Stimulated activated naive B cell treated with anti-CD40 and anti-IgM and Interleukin-4, amounts not matched to agents 10 μg/mL and 1 μg/mL and 100 μg/mL, for 72 hours (primary cell): ENCODE measurements around the gene AZGP1.
"Not testable (repeated sequence)": the region's sequence is repeated elsewhere in the genome, so short reads cannot be mapped to it uniquely, and the experiment has no call there.

Experiments used
- ATAC-seq, 2 donors: fragments of 150-1000 bp; cut with Tn5 transposase; replicated peaks; 2 replicates each; pipeline ENCODE4 v1.10.0; 2021; ENCODE audit warnings: moderate library complexity in 1 of 2
- DNase-seq: peaks from one replicate; pipeline ENCODE4 v3.0.0; 2021
- H3K27ac Mint-ChIP-seq: one replicate; pipeline ENCODE4 v1.8.0; 2022; ENCODE audit warnings: mild to moderate bottlenecking, mixed read lengths
- H3K27me3 Mint-ChIP-seq, 2 donors: one replicate each; pipeline ENCODE4 v1.8.0; 2022; ENCODE audit warnings: mixed read lengths in 2 of 2
- H3K36me3 Mint-ChIP-seq, 2 donors: one replicate each; pipeline ENCODE4 v1.8.0; 2022; ENCODE audit warnings: mixed read lengths in 2 of 2, mild to moderate bottlenecking in 1 of 2
- H3K4me1 Mint-ChIP-seq, 2 donors: one replicate each; pipeline ENCODE4 v1.8.0; 2022; ENCODE audit warnings: mixed read lengths in 2 of 2, mild to moderate bottlenecking in 1 of 2
- H3K4me3 Mint-ChIP-seq, 2 donors: one replicate each; pipeline ENCODE4 v1.8.0; 2022; ENCODE audit warnings: mild to moderate bottlenecking in 2 of 2, mixed read lengths in 2 of 2, moderate library complexity in 1 of 2
- H3K9me3 Mint-ChIP-seq, 2 donors: one replicate each; pipeline ENCODE4 v1.8.0; 2022; ENCODE audit warnings: mixed read lengths in 2 of 2, mild to moderate bottlenecking in 1 of 2

Gene AZGP1

DNA sequence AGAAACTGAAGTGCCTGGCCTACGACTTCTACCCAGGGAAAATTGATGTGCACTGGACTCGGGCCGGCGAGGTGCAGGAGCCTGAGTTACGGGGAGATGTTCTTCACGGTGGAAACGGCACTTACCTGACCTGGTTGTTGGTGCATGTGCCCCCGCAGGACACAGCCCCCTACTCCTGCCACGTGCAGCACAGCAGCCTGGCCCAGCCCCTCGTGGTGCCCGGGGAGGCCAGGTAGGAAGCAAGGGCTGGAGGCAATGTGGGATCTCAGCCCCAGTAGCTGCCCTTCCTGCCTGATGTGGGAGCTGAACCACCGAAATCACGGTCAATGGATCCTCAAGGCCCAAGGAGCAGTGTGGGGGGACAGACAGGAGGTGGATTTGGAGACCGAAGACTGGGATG is 11.5 kb upstream of the AZGP1 start:
- ATAC-seq, H3K4me3 Mint-ChIP-seq, H3K4me1 Mint-ChIP-seq, H3K9me3 Mint-ChIP-seq, DNase-seq, H3K36me3 Mint-ChIP-seq, H3K27ac Mint-ChIP-seq: not testable (repeated sequence)
- H3K27me3 Mint-ChIP-seq, result peaks cover 32 to 65% of the 10 kb centered on the region in 2 donors

DNA sequence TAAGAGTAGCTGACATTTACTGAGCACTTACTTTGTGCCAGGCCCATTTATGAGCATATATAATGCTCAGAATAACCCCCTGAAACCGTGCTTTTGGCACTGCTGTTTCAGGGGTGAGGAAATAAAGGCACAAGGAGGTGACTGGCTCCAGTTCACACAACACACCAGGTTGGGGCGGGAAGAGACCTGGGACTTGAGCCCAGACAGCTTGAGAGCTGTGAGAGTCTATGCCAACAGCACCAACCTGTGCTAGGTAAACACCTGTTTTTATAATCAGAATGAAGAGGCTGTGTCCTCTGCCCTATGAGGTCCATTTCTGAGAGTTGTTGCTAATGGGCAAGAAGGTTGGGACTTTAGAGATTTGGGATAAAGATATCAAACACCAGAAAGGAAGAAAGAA is 8.8 kb upstream of the AZGP1 start:
- Mint-ChIP-seq H3K27ac (no peak overlapping the region), H3K4me3 (no peak overlapping the region), H3K36me3 (no peaks in the 10 kb centered on the region), H3K9me3 (peaks cover 0 to 2% of the 10 kb centered on the region in 2 donors), H3K27me3 (peaks cover 32 to 67% of the 10 kb centered on the region in 2 donors), H3K4me1 (peaks cover 1 to 4% of the 10 kb centered on the region in 2 donors)
- DNase-seq (no peak), ATAC-seq (no peak)

DNA sequence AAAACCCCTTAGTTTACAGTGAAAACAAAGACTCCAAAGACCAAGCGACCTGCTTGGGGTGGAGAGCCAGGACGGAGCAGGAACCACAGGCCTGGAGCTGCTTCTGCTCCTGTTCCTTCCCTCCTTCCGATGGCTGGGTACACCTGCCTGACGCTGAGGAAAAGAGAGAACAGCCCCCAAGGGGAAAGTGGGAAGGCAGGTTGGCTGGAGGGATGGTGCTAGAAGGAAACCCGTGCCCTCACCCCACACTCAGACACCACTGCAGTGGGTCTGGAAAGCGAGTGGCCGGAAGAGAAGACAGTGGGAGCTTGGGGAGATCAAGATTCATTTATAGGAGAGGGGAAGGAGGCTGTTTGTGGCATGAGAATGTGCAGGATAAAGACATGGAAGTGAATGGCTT is 5.2 kb upstream of the AZGP1 start:
- H3K4me3 Mint-ChIP-seq, ATAC-seq, H3K27ac Mint-ChIP-seq, H3K9me3 Mint-ChIP-seq, H3K4me1 Mint-ChIP-seq, DNase-seq, H3K36me3 Mint-ChIP-seq: not testable (repeated sequence)
- H3K27me3 Mint-ChIP-seq, result peaks cover 27 to 56% of the 10 kb centered on the region in 2 donors

DNA sequence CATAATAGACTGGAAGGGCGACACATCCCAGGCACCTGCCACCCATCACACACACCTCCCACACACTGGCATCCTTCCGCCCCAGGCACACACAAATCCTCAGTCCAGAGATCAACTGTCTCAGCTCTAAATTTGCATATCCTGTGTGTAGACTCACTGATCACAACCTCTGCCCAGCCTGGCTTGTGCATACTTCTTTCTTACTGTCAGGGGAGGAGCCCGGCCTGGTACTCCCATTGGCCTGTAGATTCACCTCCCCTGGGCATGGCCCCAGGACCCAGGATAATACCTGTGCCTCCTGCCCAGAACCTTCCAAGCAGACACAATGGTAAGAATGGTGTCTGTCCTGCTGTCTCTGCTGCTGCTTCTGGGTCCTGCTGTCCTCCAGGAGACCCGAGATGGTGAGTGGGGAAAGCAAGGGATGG is 4.6 kb upstream of the AZGP1 start:
- ATAC-seq, result peak; percentile 27 to 34
- H3K36me3 Mint-ChIP-seq, H3K4me1 Mint-ChIP-seq, DNase-seq, H3K9me3 Mint-ChIP-seq, H3K4me3 Mint-ChIP-seq: not testable (repeated sequence)
- Mint-ChIP-seq H3K27me3 (peaks cover 34 to 56% of the 10 kb centered on the region in 2 donors), H3K27ac (peak overlapping the region; percentile 38)

DNA sequence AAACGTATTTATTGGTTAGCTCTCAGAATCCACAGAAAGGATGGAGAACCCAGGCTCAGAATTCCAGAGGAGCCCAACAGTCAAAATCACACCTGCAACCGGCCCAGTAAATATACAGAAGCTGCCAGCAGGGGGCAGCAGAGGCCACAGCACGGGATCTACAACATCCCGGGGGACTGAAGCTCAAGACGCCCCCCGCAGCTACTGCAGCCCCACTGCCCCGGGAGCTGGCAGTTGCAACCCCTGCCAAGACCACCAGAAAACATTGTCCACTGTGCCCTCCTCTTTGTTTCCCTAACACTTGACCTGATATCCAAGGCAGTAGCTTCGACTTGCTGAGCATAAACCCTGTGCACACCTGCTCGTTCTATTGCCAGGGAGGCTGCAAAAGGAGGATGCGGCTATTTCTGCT is 4.0 kb upstream of the AZGP1 start:
- DNase-seq (peak; percentile 20), ATAC-seq (peak; percentile 78 to 81)
- H3K9me3 Mint-ChIP-seq, H3K4me1 Mint-ChIP-seq, H3K36me3 Mint-ChIP-seq, H3K27ac Mint-ChIP-seq, H3K4me3 Mint-ChIP-seq: not testable (repeated sequence)
- peaks cover 38 to 59% of the 10 kb centered on the region in 2 donors for H3K27me3 Mint-ChIP-seq

DNA sequence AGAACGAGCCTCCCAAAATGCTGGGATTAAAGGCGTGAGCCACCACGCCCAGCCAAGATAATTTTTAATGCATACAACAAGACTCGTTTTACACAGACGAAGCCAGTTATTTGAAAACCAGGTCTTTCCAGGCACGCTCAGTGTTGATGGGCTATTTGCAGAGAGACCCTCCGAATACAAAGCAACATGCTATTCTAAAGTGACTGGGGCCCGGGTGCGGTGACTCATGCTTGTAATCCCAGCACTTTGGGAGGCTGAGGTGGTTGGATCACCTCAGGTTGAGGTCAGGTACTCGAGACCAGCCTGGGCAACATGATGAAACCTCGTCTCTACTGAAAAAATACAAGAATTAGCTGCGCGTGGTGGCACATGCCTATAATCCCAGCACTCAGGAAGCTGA is 795 bp upstream of the AZGP1 start:
- peaks cover 29 to 51% of the 10 kb centered on the region in 2 donors for H3K27me3 Mint-ChIP-seq
- H3K27ac Mint-ChIP-seq, result no peak overlapping the region
- DNase-seq (no peak), ATAC-seq (no peak)
- H3K9me3 Mint-ChIP-seq, result no peaks in the 10 kb centered on the region
- H3K4me1 Mint-ChIP-seq, result peaks cover 3 to 6% of the 10 kb centered on the region in 2 donors
- H3K4me3 Mint-ChIP-seq, result no peak overlapping the region
- no peaks in the 10 kb centered on the region for H3K36me3 Mint-ChIP-seq

DNA sequence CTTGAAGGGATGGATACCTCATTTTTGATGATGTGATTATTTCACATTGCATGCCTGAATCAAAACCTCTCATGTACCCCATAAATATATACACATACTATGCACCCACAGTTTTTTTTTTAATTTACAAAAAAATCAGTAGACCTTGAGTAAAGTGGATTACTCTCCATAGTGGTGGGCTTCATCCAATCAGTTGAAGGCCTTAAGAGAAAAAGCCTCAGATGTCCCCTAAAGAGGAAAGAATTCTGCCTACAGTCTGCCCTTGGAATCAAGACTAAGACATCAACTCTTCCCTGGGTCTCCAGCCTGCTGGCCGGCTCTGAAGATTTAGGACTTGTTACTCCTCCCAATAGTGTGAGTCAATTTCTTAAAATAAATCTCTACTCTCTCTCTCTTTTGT is 1.1 kb downstream of the AZGP1 start:
- DNase-seq (no peak), ATAC-seq (no peak)
- Mint-ChIP-seq H3K27ac (no peak overlapping the region), H3K36me3 (no peaks in the 10 kb centered on the region), H3K4me1 (peaks cover 3% of the 10 kb centered on the region in 2 donors), H3K9me3 (no peaks in the 10 kb centered on the region), H3K27me3 (peaks cover 41 to 57% of the 10 kb centered on the region in 2 donors), H3K4me3 (no peak overlapping the region)

DNA sequence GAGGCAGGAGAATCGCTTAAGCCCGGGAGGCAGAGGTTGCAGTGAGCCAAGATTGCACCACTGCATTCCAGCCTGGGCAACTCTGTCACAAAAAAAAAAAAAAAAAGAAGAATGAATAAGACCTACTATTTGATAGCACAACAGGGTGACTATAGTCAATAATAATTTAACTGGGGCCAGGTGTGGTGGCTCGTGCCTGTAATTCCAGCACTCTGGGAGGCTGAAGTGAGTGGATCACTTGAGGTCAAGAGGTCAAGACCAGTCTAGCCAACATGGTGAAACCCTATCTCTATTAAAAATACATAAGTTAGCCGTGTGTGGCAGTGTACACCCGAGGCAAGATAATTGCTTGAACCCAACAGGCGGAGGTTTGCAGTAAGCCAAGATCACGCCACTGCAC is 2.0 kb downstream of the AZGP1 start:
- ATAC-seq, H3K4me1 Mint-ChIP-seq, H3K9me3 Mint-ChIP-seq, H3K4me3 Mint-ChIP-seq, DNase-seq, H3K36me3 Mint-ChIP-seq, H3K27ac Mint-ChIP-seq: not testable (repeated sequence)
- H3K27me3 Mint-ChIP-seq, result peaks cover 41 to 50% of the 10 kb centered on the region in 2 donors

DNA sequence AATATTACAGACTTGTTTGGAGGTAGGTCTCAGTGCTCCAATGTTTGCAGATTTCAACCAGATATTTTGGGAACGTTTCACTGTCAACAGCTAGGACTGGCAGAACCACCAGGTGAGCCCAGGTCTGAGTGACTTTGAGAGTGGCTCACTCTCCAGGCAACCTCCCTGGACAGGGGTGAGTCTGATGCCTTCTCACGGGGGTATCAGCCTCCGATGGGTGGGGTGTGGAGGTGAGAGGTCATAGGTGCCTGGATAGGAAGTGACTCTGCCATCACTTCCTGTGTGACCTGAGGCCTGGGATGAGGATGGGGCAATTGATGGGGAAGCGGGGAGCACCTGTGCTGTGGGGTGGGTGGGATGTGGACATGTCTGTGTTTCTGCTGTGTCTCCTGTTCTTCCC is 4.6 kb downstream of the AZGP1 start:
- no peaks in the 10 kb centered on the region for H3K9me3 Mint-ChIP-seq
- no peaks in the 10 kb centered on the region for H3K4me1 Mint-ChIP-seq
- ATAC-seq (no peak), DNase-seq (no peak)
- no peaks in the 10 kb centered on the region for H3K36me3 Mint-ChIP-seq
- H3K27me3 Mint-ChIP-seq, result peaks cover 41 to 55% of the 10 kb centered on the region in 2 donors
- no peak overlapping the region for H3K27ac Mint-ChIP-seq
- no peak overlapping the region for H3K4me3 Mint-ChIP-seq

DNA sequence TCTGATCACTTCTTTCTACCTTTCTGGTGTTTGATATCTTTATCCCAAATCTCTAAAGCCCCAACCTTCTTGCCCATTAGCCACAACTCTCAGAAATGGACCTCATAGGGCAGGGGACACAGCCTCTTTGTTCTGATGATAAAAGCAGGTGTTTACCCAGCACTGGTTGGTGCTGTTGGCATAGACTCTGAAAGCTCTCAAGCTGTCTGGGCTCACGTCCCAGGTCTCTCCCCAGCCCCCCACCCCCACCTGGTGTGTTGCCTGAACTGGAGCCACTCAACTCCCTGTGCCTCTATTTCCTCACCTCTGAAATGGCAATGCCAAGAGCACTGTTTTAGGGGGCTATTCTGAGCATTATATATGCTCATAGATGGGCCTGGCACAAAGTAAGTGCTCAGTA is 6.0 kb downstream of the AZGP1 start:
- not testable (repeated sequence) for H3K36me3 Mint-ChIP-seq, H3K27ac Mint-ChIP-seq, H3K4me3 Mint-ChIP-seq, DNase-seq, ATAC-seq, H3K4me1 Mint-ChIP-seq, H3K9me3 Mint-ChIP-seq
- peaks cover 38 to 54% of the 10 kb centered on the region in 2 donors for H3K27me3 Mint-ChIP-seq

DNA sequence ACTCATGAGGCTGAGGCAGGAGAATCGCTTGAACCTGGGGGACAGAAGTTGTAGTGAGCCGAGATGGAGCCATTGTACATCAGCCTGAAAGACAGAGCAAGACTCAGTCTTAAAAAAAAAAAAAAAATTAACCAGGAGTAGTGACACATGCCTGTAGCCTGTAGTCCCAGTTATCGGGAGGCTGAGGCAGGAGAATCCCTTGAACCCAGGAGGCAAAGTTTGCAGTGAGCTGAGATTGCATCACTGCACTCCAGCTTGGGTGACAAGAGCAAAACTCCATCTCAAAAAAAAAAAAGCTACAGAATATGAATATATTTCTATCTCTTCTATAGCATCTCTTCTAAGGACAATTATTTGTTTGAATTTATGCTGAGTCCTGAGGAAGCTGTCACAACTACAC is 6.5 kb downstream of the AZGP1 start:
- H3K27ac Mint-ChIP-seq, result no peak overlapping the region

DNA sequence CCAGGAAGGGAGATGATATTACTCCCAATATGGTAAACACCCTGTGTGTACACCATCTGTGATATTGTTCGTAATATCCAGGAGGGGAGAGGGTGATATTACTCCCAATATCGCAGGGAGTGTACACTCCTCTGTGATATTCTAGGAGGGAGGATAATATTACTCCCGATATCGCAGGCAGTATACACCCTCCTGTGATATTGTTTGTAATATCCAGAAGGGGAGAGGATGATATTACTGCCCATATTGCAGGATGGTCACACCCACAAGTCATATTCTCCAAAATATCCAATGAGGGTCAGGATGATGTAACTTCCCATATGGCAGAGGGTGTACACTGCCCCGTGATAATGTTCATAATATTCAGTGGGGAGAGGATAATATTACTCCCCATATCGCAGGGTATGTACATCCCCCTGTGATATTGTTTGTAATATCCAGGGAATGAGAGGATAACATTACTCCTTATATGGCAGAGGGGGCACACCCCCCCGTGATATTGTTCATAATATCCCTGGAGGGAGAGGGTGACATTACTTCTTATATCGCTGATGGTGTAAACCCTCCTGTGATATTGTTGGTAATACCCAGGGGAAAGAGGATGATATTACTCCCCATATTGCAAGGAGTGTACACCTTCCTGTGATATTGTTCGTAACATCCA is 17.1 kb downstream of the AZGP1 start:
- H3K4me3 Mint-ChIP-seq, result no peak overlapping the region
- no peaks in the 10 kb centered on the region for H3K4me1 Mint-ChIP-seq
- no peak overlapping the region for H3K27ac Mint-ChIP-seq
- no peaks in the 10 kb centered on the region for H3K9me3 Mint-ChIP-seq
- DNase-seq (no peak), ATAC-seq (no peak)
- peaks cover 0 to 3% of the 10 kb centered on the region in 2 donors for H3K36me3 Mint-ChIP-seq
- peaks cover 59 to 73% of the 10 kb centered on the region in 2 donors for H3K27me3 Mint-ChIP-seq

More for the DNA sequence above, 6.5 kb downstream of the AZGP1 start:
- Mint-ChIP-seq H3K36me3 (no peaks in the 10 kb centered on the region), H3K9me3 (no peaks in the 10 kb centered on the region), H3K4me3 (no peak overlapping the region), H3K4me1 (no peaks in the 10 kb centered on the region), H3K27me3 (peaks cover 43 to 57% of the 10 kb centered on the region in 2 donors)
- ATAC-seq, result no peak
- DNase-seq, result no peak

DNA sequence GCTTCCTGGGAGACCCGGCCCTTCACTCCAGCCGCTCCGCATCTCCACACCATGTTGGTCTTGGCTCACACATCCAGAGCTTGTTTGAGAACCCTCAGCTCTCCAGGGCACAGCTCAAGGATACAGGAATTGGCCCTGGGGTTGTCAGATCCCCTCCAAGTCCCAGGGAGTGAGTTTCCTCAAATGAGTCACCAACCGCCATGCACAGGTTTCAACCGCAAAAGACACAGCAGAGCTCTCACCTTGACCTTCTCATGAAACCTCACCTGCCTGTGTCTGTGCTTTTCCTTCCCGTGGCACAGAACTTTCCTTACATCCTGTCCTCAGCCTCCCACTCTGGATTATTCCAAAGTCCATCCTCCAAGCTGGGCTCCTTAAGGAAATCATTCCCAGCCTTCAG is 20.6 kb downstream of the AZGP1 start:
- Mint-ChIP-seq H3K4me1 (no peaks in the 10 kb centered on the region), H3K27me3 (peaks cover 45 to 47% of the 10 kb centered on the region in 2 donors), H3K36me3 (peaks cover 0 to 3% of the 10 kb centered on the region in 2 donors), H3K27ac (no peak overlapping the region), H3K9me3 (peaks cover 0 to 6% of the 10 kb centered on the region in 2 donors), H3K4me3 (no peak overlapping the region)
- ATAC-seq, result no peak
- DNase-seq, result no peak

DNA sequence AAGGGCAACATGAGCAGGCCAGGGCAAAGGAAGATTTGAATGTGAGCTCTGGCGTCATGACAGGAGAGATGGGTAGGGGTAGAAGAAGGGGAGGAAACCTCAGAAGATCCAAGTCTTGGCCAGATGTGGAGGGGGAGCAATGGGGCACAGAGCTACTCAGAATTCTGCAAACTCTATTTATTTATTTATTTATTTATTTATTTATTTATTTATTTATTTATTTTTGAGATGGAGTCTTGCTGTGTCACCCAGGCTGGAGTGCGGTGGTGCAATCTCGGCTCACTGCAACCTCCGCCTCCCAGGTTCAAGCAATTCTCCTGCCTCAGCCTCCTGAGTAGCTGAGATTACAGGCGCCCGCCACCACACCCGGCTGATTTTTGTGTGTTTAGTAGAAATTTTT is 21.2 kb downstream of the AZGP1 start:
- H3K4me3 Mint-ChIP-seq, H3K27ac Mint-ChIP-seq: not testable (repeated sequence)

DNA sequence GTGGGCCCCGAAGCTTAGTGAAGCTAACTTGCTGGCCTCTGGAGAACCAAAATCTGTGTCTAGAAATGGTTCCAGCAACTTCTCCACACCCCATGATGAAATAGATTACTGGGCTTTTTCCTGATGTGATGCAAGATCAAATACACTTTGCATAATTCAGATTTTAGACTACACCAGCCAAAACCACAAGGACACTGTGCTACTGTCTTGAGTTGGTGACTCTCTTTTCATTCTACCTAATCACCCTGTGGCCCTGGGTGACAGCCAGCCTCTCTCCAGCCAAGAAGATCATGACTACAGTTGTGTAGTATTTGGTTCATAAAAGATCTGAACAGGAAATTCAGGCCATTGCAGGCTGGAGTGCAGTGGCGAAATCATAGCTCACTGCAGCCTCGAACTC is 22.2 kb downstream of the AZGP1 start:
- H3K27me3 Mint-ChIP-seq, result peaks cover 45 to 47% of the 10 kb centered on the region in 2 donors
- H3K36me3 Mint-ChIP-seq, result peaks cover 0 to 6% of the 10 kb centered on the region in 2 donors
- no peaks in the 10 kb centered on the region for H3K4me1 Mint-ChIP-seq
- DNase-seq (no peak), ATAC-seq (no peak)
- no peak overlapping the region for H3K4me3 Mint-ChIP-seq
- H3K9me3 Mint-ChIP-seq, result peaks cover 6 to 10% of the 10 kb centered on the region in 2 donors
- H3K27ac Mint-ChIP-seq, result no peak overlapping the region

More for the DNA sequence above, 21.2 kb downstream of the AZGP1 start:
- H3K27me3 Mint-ChIP-seq, result peaks cover 45 to 47% of the 10 kb centered on the region in 2 donors
- H3K36me3 Mint-ChIP-seq, ATAC-seq, H3K4me1 Mint-ChIP-seq, H3K9me3 Mint-ChIP-seq, DNase-seq: not testable (repeated sequence)
